Endothelial cell of umbilical vein (primary cell): ENCODE measurements around the gene ZNRF1. TPM values are rescaled to one million over a fixed set of nuclear protein-coding genes. Genes with fewer than 3 reads are reported as not detected.
A peak's percentile ranks its signal among the peaks of the same experiment; 100 is the strongest.

Source experiments
- BruUV-seq: library from RNA; stranded (reverse); fragments of 400-500 nt; replicated peaks from 2 replicates; lab custom pipeline; 2021; lab: Mats Ljungman, UMichigan
- CTCF ChIA-PET: fragments of 300-600, 350-600 bp; sonication (Branson Sonifier 250); formaldehyde crosslinking; loops from one replicate; lab custom pipeline; 2021; ENCODE audit warnings: antibody characterized with exemption, inconsistent platforms; lab: Charles Lee
- POLR2A ChIA-PET: fragments of 300-600, 350-600 bp; sonication (Branson Sonifier 250); formaldehyde crosslinking; loops from one replicate; lab custom pipeline; 2021; ENCODE audit warnings: antibody characterized with exemption, inconsistent platforms; lab: Charles Lee
- DNase-seq: peaks from one replicate; pipeline ENCODE4 v3.0.0-alpha.2; 2011; ENCODE audit warnings: low read depth, low spot score
- FAIRE-seq: peaks from 2 replicates; lab custom pipeline; 2011; peaks lifted over from hg19 to GRCh38; lab: Jason Lieb, UNC
- H2AFZ ChIP-seq: 2 replicates; pipeline ENCODE4 v1.6.0; 2012; ENCODE audit warnings: low read depth, low read length, control low read depth, inconsistent platforms
- H3K27ac ChIP-seq: 2 replicates; pipeline ENCODE4 v1.5.1; 2011; ENCODE audit warnings: low read depth, mild to moderate bottlenecking, control low read depth, low read length, moderate library complexity; ENCODE audit not compliant: insufficient read depth
- H3K27me3 ChIP-seq, 2 experiments: 2 replicates each; pipeline versions ENCODE4 v1.6.0 to v1.6.1; 2011; ENCODE audit warnings: low read length in 2 of 2, mixed read lengths in 1 of 2; ENCODE audit not compliant: control insufficient read depth in 2 of 2, insufficient read depth in 2 of 2
- H3K36me3 ChIP-seq, 2 experiments: 2 replicates in 1 of 2; 3 replicates in 1 of 2; pipeline ENCODE4 v1.5.1; 2011; ENCODE audit warnings: low read length in 2 of 2, mild to moderate bottlenecking in 1 of 2, moderate library complexity in 1 of 2; ENCODE audit not compliant: control insufficient read depth in 2 of 2, insufficient read depth in 2 of 2; ENCODE audit errors: extremely low read depth in 1 of 2
- H3K4me1 ChIP-seq: 3 replicates; pipeline ENCODE4 v1.5.1; 2011; ENCODE audit warnings: mild to moderate bottlenecking, low read length; ENCODE audit not compliant: control insufficient read depth, insufficient read depth; ENCODE audit errors: extremely low read depth
- H3K4me2 ChIP-seq: 2 replicates; pipeline ENCODE4 v1.6.1; 2011; ENCODE audit warnings: low read length, control low read depth, mixed read lengths; ENCODE audit not compliant: insufficient read depth
- H3K4me3 ChIP-seq, 3 experiments: fragments of 200-600 bp in 1 of 3; sonication (generic), shearing (Covaris generic) in 1 of 3; replicated peaks in 1 of 3; 2 replicates each; pipeline ENCODE4 v1.5.1; 2011 to 2016; ENCODE audit warnings: control low read depth in 3 of 3, low read length in 3 of 3, mild to moderate bottlenecking in 2 of 3, inconsistent platforms in 1 of 3, low read depth in 1 of 3, moderate library complexity in 1 of 3; ENCODE audit not compliant: insufficient read depth in 1 of 3
- H3K79me2 ChIP-seq: 2 replicates; pipeline ENCODE4 v1.6.0; 2012; ENCODE audit warnings: low read length, inconsistent platforms; ENCODE audit not compliant: control insufficient read depth, insufficient read depth
- H3K9ac ChIP-seq: replicated peaks from 2 replicates; pipeline ENCODE3; 2011; ENCODE audit warnings: low read length, control low read depth; ENCODE audit not compliant: insufficient read depth; ENCODE audit errors: extremely low read depth
- H3K9me1 ChIP-seq: replicated peaks from 3 replicates; pipeline ENCODE4 v1.6.0; 2011; ENCODE audit warnings: mild to moderate bottlenecking, low read length; ENCODE audit not compliant: control insufficient read depth, insufficient read depth; ENCODE audit errors: extremely low read depth
- H3K9me3 ChIP-seq: replicated peaks from 2 replicates; pipeline ENCODE4 v1.5.1; 2012; ENCODE audit warnings: low read length, inconsistent platforms; ENCODE audit not compliant: control insufficient read depth, insufficient read depth
- H4K20me1 ChIP-seq: replicated peaks from 2 replicates; pipeline ENCODE3; 2011; ENCODE audit warnings: mild to moderate bottlenecking, low read length; ENCODE audit not compliant: control insufficient read depth, insufficient read depth; ENCODE audit errors: extremely low read depth
- EZH2 ChIP-seq: IDR thresholded peaks from 2 replicates; pipeline ENCODE4 v1.6.1; 2012; ENCODE audit warnings: borderline replicate concordance, low read depth, mild to moderate bottlenecking, moderate library complexity, low read length, inconsistent platforms; ENCODE audit not compliant: severe bottlenecking
- FOS ChIP-seq: IDR thresholded peaks from 2 replicates; pipeline ENCODE4 v1.6.1; 2011; ENCODE audit warnings: mild to moderate bottlenecking, low read length, moderate library complexity, borderline replicate concordance; ENCODE audit not compliant: insufficient read depth
- GATA2 ChIP-seq: IDR thresholded peaks from 2 replicates; pipeline ENCODE4 v1.7.0; 2011; ENCODE audit warnings: low read depth, mild to moderate bottlenecking, moderate library complexity, mixed read lengths, low read length; ENCODE audit not compliant: insufficient read length, insufficient read depth
- JUN ChIP-seq: IDR thresholded peaks from 2 replicates; pipeline ENCODE4 v1.6.1; 2011; ENCODE audit warnings: borderline replicate concordance, low read depth; ENCODE audit not compliant: insufficient read length, insufficient read depth
- MAX ChIP-seq: IDR thresholded peaks from 2 replicates; pipeline ENCODE4 v1.6.1; 2011; ENCODE audit not compliant: insufficient read depth, insufficient read length
- MYC ChIP-seq: IDR thresholded peaks from one replicate; pipeline ENCODE4 v1.6.1; 2011; ENCODE audit warnings: mild to moderate bottlenecking, low read depth, low read length
- POLR2A ChIP-seq: IDR thresholded peaks from 2 replicates; pipeline ENCODE4 v1.6.1; 2012; ENCODE audit warnings: low read depth, mild to moderate bottlenecking, control low read depth, low read length
- POLR2AphosphoS5 ChIP-seq: IDR thresholded peaks from 2 replicates; pipeline ENCODE4 v1.6.1; 2012; ENCODE audit warnings: low read depth, mild to moderate bottlenecking, control low read depth, low read length, moderate library complexity; ENCODE audit not compliant: insufficient read depth
- dilution Hi-C: fragments of 300-500 bp; cut with MboI; formaldehyde crosslinking; loops from one replicate; pipeline ENCODE4 v1.15.0; 2019; ENCODE audit warnings: low sequenced_read_pairs; ENCODE audit not compliant: extremely low pct_ligation_motif_present
- intact Hi-C: fragments of 100-400 bp; cut with micrococcal nuclease; formaldehyde crosslinking; loops from one replicate; pipeline ENCODE4 v1.10.0; 2022
- polyA plus RNA-seq, 4 experiments: library from polyadenylated mRNA; depleted of rRNA in 3 of 4; stranded (reverse) in 3 of 4; unstranded in 1 of 4; fragments of >200 nt; gene quantifications; 2 replicates each; pipeline versions ENCODE4 v1.2.1 to v1.2.3, GENCODE V29; 2011 to 2012; ENCODE audit warnings: missing spikeins in 1 of 4
- total RNA-seq: library from RNA; stranded (reverse); gene quantifications from 2 replicates; pipeline ENCODE4 v1.2.3, GENCODE V29; 2021
- TF ChIP-seq, protein P1 (sequence below), 2 donors: IDR thresholded peaks; 1 replicate in 1 of 2; 2 replicates in 1 of 2; pipeline ENCODE4 v1.5.1; 2011; ENCODE audit warnings: low read length in 2 of 2, mild to moderate bottlenecking in 2 of 2, moderate library complexity in 2 of 2, control low read depth in 1 of 2, inconsistent platforms in 1 of 2, low read depth in 1 of 2; ENCODE audit not compliant: insufficient read depth in 1 of 2; ENCODE audit errors: extremely low read depth in 1 of 2

The ZNRF1 gene
- total and polyA plus RNA-seq, 2 donors (not counting 3 experiments of a cell fraction or from before 2014, with no cell fraction given), result 23.7 to 34.9 TPM

DNA sequence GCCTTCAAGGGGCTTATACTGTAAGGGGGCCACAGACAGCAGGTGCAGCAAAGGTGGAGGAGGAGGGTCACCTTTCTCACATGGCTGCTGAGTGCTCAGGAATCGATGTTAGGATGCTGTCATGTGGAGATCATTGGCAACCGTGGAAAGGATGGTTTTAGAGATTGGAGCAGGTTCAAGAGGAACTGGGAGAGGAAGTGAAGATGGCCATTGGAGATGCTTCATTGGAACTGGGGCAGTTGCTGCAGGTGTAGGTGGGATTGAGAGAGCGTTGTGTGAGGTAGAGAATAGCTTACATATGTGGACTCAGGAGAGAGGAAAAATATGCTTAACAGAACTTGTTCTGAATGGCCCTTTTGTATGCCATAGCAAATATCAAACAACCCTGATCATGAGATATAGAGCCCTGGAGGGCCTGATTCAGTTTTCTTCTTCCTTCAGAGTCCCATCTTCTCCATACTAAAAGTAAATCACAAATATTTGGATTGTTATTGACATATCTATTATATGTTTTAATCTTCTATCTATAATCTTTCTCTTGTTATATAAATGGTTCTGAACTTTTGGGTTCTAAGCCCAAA is 77.0 kb downstream of the ZNRF1 start:
- BruUV-seq, result no TSS peak
- Histone ChIP-seq H3K4me2 (peak overlapping the region; percentile 23), H4K20me1 (peaks cover 2% of the 10 kb centered on the region)

More for the DNA sequence above, 77.0 kb downstream of the ZNRF1 start:
- Histone ChIP-seq H3K9me1 (no peaks in the 10 kb centered on the region), H3K27me3 (no peaks in the 10 kb centered on the region), H3K4me3 (no peak overlapping the region), H3K4me1 (peaks cover 13% of the 10 kb centered on the region), H3K9me3 (no peaks in the 10 kb centered on the region), H3K27ac (peak overlapping the region; percentile 35), H3K9ac (no peak overlapping the region), H3K79me2 (peaks cover 36% of the 10 kb centered on the region), H3K36me3 (no peaks in the 10 kb centered on the region), H2AFZ (no peak overlapping the region)
- TF ChIP-seq GATA2, result no peak
- no peak for TF ChIP-seq EZH2
- TF ChIP-seq MYC, result no peak
- no peak for TF ChIP-seq POLR2A
- TF ChIP-seq JUN, result no peak
- TF ChIP-seq POLR2AphosphoS5, result no peak
- TF ChIP-seq FOS, result no peak
- TF ChIP-seq MAX, result no peak
- TF ChIP-seq, protein P1, sequence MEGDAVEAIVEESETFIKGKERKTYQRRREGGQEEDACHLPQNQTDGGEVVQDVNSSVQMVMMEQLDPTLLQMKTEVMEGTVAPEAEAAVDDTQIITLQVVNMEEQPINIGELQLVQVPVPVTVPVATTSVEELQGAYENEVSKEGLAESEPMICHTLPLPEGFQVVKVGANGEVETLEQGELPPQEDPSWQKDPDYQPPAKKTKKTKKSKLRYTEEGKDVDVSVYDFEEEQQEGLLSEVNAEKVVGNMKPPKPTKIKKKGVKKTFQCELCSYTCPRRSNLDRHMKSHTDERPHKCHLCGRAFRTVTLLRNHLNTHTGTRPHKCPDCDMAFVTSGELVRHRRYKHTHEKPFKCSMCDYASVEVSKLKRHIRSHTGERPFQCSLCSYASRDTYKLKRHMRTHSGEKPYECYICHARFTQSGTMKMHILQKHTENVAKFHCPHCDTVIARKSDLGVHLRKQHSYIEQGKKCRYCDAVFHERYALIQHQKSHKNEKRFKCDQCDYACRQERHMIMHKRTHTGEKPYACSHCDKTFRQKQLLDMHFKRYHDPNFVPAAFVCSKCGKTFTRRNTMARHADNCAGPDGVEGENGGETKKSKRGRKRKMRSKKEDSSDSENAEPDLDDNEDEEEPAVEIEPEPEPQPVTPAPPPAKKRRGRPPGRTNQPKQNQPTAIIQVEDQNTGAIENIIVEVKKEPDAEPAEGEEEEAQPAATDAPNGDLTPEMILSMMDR (IDR thresholded peaks at IDR 0.05; ENCODE audit: extremely low read depth in 1 of 2, insufficient read depth in 1 of 2, low read depth in 1 of 2, low read length in 2 of 2), result no peak
- ChIA-PET POLR2A (no interaction called here), CTCF (interaction anchor here (0.9 to 2.0 kb wide), 7 partner anchors 9 to 77 kb away, joined by 3 to 14 read pairs (median 3); partner anchors contain the start of gene ZNRF1)
- intact Hi-C loops (loop anchor here (1.0 to 2.0 kb wide), 2 partner anchors 12 to 35 kb away; no protein-coding TSS in a partner anchor), dilution Hi-C loops (no loop called here)
- DNase-seq, result no peak
- no peak for FAIRE-seq
